Uterus (tissue), 4 donors: ENCODE results near the gene CLDND2. TPM values are rescaled to one million over a fixed set of nuclear protein-coding genes. Genes with fewer than 3 reads are reported as not detected.

ENCODE experiments used
- DNase-seq, 2 donors: peaks; one replicate each; pipeline ENCODE4 v3.0.0-alpha.2; 2019 to 2020
- H3K27ac ChIP-seq, 2 donors: fragments of 200-600 bp; sonication (generic); 1 replicate in 1 of 2; 2 replicates in 1 of 2; pipeline ENCODE4 v1.5.1; 2016 to 2018
- H3K27me3 ChIP-seq, 2 donors: fragments of 200-600 bp; sonication (generic); one replicate each; pipeline ENCODE4 v1.5.1; 2018 to 2019; ENCODE audit warnings: control low read depth in 1 of 2
- H3K36me3 ChIP-seq, 2 donors: fragments of 200-600 bp; sonication (generic); one replicate each; pipeline ENCODE4 v1.5.1; 2019; ENCODE audit warnings: control low read depth in 1 of 2
- H3K4me1 ChIP-seq, 2 donors: fragments of 200-600 bp; sonication (generic); one replicate each; pipeline ENCODE4 v1.5.1; 2018 to 2019; ENCODE audit warnings: control low read depth in 1 of 2
- H3K4me3 ChIP-seq, 2 donors: fragments of 200-600 bp; sonication (generic); 1 replicate in 1 of 2; 2 replicates in 1 of 2; pipeline ENCODE4 v1.5.1; 2018 to 2019; ENCODE audit warnings: mild to moderate bottlenecking in 1 of 2
- H3K9me3 ChIP-seq, 2 donors: fragments of 200-600 bp; sonication (generic); one replicate each; pipeline ENCODE4 v1.5.1; 2019; ENCODE audit warnings: control low read depth in 1 of 2
- POLR2A ChIP-seq, 2 donors: fragments of 450-650 bp; IDR thresholded peaks; one replicate each; pipeline ENCODE4 v1.6.1; 2016; ENCODE audit warnings: antibody characterized with exemption in 2 of 2, mild to moderate bottlenecking in 1 of 2, moderate library complexity in 1 of 2
- intact Hi-C: fragments of 100-400 bp; cut with DNase I; formaldehyde crosslinking; loops from one replicate; pipeline ENCODE4 v1.15.1; 2023; ENCODE audit warnings: low total_unique reads
- total RNA-seq, 4 donors: library from RNA; depleted of rRNA in 3 of 4; stranded (reverse); fragments of >200 nt in 3 of 4; gene quantifications; one replicate each; pipeline versions ENCODE4 v1.1.0 to v1.2.4, GENCODE V29; 2014 to 2023
- TF ChIP-seq, protein P1 (sequence below), 4 experiments: fragments of 200-600 bp in 2 of 4; fragments of 450-650 bp in 2 of 4; sonication (generic) in 2 of 4; IDR thresholded peaks; one replicate each; pipeline ENCODE4 v1.5.1; 2016 to 2019; ENCODE audit warnings: antibody characterized with exemption in 4 of 4, mild to moderate bottlenecking in 2 of 4, moderate library complexity in 1 of 4
- donor health status: DM: yes; HTN: yes; CAD: no.

The CLDND2 gene
- total RNA-seq, 4 donors from 2014 or later: 1.2 TPM; not detected in 3

DNA sequence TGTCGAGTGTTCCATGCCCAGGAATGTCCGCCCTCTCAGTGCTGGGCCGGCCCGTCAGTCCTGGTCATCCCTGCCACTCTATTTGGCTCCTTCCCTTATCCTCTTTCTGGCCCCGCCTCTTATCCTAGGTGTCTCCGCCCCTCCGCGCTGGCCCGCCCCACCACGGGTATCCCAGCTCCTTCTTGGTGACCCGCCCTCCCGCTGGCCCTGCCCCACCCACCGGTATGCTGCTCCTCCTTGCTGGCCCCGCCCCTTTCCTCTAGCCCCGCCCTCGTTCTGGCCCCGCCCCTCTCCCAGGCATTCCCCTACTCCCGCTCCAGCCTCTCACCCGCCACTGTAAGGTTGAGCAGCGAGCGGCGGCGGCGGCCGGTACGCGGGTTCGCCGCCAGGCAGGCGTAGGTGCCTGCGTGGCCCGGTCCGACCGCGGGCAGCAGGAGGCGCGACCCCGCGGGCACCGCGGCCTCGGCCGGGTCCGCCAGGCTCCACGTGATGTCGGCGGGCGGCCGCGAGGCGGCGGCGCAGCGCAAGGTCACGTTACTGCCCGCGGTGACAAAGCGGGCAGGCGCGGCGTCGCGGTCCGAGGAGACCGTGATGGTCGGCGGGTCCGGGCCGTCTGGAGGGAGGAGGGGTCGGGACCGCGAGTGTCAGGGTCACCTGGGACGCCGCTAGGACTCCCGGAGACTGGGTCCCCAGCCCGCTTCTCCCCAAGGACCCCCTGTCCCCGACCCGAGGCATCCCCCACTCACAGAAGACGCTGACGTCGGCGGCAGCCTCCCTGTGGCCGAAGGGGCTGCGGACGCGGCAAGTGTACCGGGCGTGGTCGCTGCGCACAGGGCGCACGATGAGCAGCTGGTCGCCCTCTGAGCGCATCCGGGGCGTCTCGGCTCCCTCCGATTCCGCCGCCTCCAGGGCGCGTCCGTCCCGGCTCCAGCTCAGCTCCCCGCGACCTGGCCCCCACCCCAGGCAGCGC lies 28.8 kb downstream of the CLDND2 start:
- no peaks in the 10 kb centered on the region for H3K4me1 ChIP-seq
- H3K27ac ChIP-seq: peak overlapping the region; percentile 44 to 84
- no peaks in the 10 kb centered on the region for H3K27me3 ChIP-seq
- DNase-seq: peak; percentile 99 to 100
- TF ChIP-seq, protein P1, sequence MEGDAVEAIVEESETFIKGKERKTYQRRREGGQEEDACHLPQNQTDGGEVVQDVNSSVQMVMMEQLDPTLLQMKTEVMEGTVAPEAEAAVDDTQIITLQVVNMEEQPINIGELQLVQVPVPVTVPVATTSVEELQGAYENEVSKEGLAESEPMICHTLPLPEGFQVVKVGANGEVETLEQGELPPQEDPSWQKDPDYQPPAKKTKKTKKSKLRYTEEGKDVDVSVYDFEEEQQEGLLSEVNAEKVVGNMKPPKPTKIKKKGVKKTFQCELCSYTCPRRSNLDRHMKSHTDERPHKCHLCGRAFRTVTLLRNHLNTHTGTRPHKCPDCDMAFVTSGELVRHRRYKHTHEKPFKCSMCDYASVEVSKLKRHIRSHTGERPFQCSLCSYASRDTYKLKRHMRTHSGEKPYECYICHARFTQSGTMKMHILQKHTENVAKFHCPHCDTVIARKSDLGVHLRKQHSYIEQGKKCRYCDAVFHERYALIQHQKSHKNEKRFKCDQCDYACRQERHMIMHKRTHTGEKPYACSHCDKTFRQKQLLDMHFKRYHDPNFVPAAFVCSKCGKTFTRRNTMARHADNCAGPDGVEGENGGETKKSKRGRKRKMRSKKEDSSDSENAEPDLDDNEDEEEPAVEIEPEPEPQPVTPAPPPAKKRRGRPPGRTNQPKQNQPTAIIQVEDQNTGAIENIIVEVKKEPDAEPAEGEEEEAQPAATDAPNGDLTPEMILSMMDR (IDR thresholded peaks at IDR 0.05): peak in 3 of 4 experiments; percentile 40 to 78 (median 59)
- TF ChIP-seq POLR2A (IDR thresholded peaks at IDR 0.05): peak; percentile 83 to 86
- no peaks in the 10 kb centered on the region for H3K36me3 ChIP-seq
- intact Hi-C loops: no loop called here
- peak overlapping the region; percentile 61 to 67 for H3K4me3 ChIP-seq
- H3K9me3 ChIP-seq: no peaks in the 10 kb centered on the region

GRCh38 chr19:51339313-51339686 lies 29.5 kb downstream of the CLDND2 start:
- intact Hi-C loops: no loop called here
- Histone ChIP-seq H3K9me3 (no peaks in the 10 kb centered on the region), H3K27ac (peak overlapping the region; percentile 44 to 84), H3K36me3 (no peaks in the 10 kb centered on the region), H3K4me1 (no peaks in the 10 kb centered on the region), H3K4me3 (peak overlapping the region; percentile 61 to 67), H3K27me3 (no peaks in the 10 kb centered on the region)
- DNase-seq: no peak
- no peak for TF ChIP-seq POLR2A (IDR thresholded peaks at IDR 0.05)
- TF ChIP-seq, protein P1 (IDR thresholded peaks at IDR 0.05): no peak

GRCh38 chr19:51338563-51339312 lies 30.1 kb downstream of the CLDND2 start:
- Histone ChIP-seq H3K9me3 (no peaks in the 10 kb centered on the region), H3K4me1 (no peaks in the 10 kb centered on the region), H3K27me3 (no peaks in the 10 kb centered on the region), H3K4me3 (peak overlapping the region; percentile 61 to 67), H3K27ac (peak overlapping the region; percentile 44 to 84), H3K36me3 (no peaks in the 10 kb centered on the region)
- intact Hi-C loops: no loop called here
- DNase-seq: peak; percentile 86 to 87
- TF ChIP-seq, protein P1 (IDR thresholded peaks at IDR 0.05): peak; percentile 82 to 92 (median 88)
- TF ChIP-seq POLR2A (IDR thresholded peaks at IDR 0.05): no peak

DNA sequence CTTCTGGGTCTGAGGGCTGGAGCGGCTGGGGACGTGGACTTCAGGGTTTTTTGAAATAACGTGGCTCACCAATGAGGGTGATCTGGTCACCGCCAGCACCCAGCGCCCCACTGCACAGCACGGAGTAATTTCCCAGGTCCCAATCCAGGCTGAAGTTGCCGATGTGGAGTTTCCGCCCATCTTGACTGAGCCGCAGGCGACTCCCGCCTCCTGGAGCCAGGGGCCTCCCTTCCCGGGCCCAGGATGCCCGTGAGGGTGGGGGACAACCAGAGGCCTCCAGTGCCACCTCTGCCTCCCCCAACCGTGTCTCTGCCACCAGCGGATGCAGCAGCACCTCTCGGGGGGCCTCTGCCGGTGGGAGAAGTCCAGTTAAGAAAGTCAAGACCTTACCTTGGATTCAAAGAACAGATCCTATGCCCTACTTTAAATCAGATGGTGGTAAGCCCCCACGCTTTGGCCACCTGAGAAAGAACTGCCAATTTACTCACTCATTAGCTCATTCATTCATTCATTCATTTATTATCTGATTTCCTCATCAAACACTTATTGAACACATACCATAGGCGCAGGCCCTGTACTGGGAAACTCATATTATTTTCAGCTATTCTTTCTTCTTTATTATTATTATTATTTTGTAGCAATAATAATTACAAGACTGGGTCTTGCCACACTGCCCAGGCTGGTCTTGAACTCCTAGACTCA lies 30.8 kb downstream of the CLDND2 start:
- intact Hi-C loops: no loop called here
- Histone ChIP-seq H3K27me3 (no peaks in the 10 kb centered on the region), H3K9me3 (no peaks in the 10 kb centered on the region), H3K4me3 (no peak overlapping the region), H3K4me1 (no peaks in the 10 kb centered on the region), H3K36me3 (no peaks in the 10 kb centered on the region), H3K27ac (peak overlapping the region in 1 of 2 donors; percentile 84)
- no peak for TF ChIP-seq POLR2A (IDR thresholded peaks at IDR 0.05)
- TF ChIP-seq, protein P1 (IDR thresholded peaks at IDR 0.05): no peak
- DNase-seq: no peak
